HepG2 (cell line): Measurements from ENCODE around the gene PGK1. TPM values are rescaled to one million over a fixed set of nuclear protein-coding genes. Genes with fewer than 3 reads are reported as not detected.

Experiments
- CHD4 ChIP-seq: fragments of 200-600 bp; sonication (generic); IDR thresholded peaks from 2 replicates; pipeline ENCODE4 v1.7.0; 2017; ENCODE audit warnings: mild to moderate bottlenecking, low read length, borderline replicate concordance
- DR1 ChIP-seq: sonication (generic); formaldehyde crosslinking; IDR thresholded peaks from 2 replicates; pipeline ENCODE4 v1.8.0; 2021; ENCODE audit warnings: mild to moderate bottlenecking, missing genetic modification reagents, inconsistent platforms
- ELF4 ChIP-seq: sonication (generic); formaldehyde crosslinking; IDR thresholded peaks from 2 replicates; pipeline ENCODE4 v1.5.0; 2020; ENCODE audit warnings: missing genetic modification reagents, mild to moderate bottlenecking, moderate library complexity, borderline replicate concordance
- FOXJ3 ChIP-seq: sonication (generic); formaldehyde crosslinking; IDR thresholded peaks from 2 replicates; pipeline ENCODE4 v1.4.0; 2020; ENCODE audit warnings: missing genetic modification reagents, mild to moderate bottlenecking, borderline replicate concordance
- IKZF5 ChIP-seq: IDR thresholded peaks from 2 replicates; pipeline ENCODE4 v1.6.1; 2018; ENCODE audit warnings: missing genetic modification reagents, mild to moderate bottlenecking, missing compliant biosample characterization
- JDP2 ChIP-seq: sonication (generic); formaldehyde crosslinking; IDR thresholded peaks from 2 replicates; pipeline ENCODE4 v1.8.1; 2022; ENCODE audit warnings: missing genetic modification reagents, borderline replicate concordance
- KDM3A ChIP-seq: IDR thresholded peaks from 2 replicates; pipeline ENCODE4 v1.6.1; 2018; ENCODE audit warnings: low read depth, missing compliant biosample characterization
- MAX ChIP-seq: IDR thresholded peaks from 2 replicates; pipeline ENCODE4 v1.6.1; 2012; ENCODE audit warnings: inconsistent platforms
- NFYC ChIP-seq: IDR thresholded peaks from 2 replicates; pipeline ENCODE4 v1.6.1; 2016; ENCODE audit warnings: missing genetic modification reagents, missing compliant biosample characterization
- NONO ChIP-seq, 2 experiments: fragments of 450-650 bp in 1 of 2; sonication (generic) in 1 of 2; formaldehyde crosslinking in 1 of 2; IDR thresholded peaks in 1 of 2; conservative IDR thresholded peaks in 1 of 2; 2 replicates each; pipeline versions ENCODE4 v1.6.1 to v1.8.0; 2017 to 2022; ENCODE audit warnings: mild to moderate bottlenecking in 1 of 2, missing genetic modification reagents in 1 of 2, moderate library complexity in 1 of 2
- NR2F1 ChIP-seq, 2 experiments: fragments of 450-650 bp in 1 of 2; formaldehyde crosslinking in 1 of 2; IDR thresholded peaks; 2 replicates each; pipeline versions ENCODE4 v1.5.0 to v1.6.1; 2016 to 2020; ENCODE audit warnings: mild to moderate bottlenecking in 1 of 2, missing compliant biosample characterization in 1 of 2, missing genetic modification reagents in 1 of 2, moderate library complexity in 1 of 2
- PHF20 ChIP-seq: sonication (generic); formaldehyde crosslinking; IDR thresholded peaks from 2 replicates; pipeline ENCODE4 v1.5.0; 2020; ENCODE audit warnings: mild to moderate bottlenecking, missing genetic modification reagents
- PITX1 ChIP-seq: sonication (generic); formaldehyde crosslinking; IDR thresholded peaks from 2 replicates; pipeline ENCODE4 v1.5.1; 2020; ENCODE audit warnings: mild to moderate bottlenecking, missing genetic modification reagents
- RARA ChIP-seq: IDR thresholded peaks from 2 replicates; pipeline ENCODE4 v1.6.1; 2016; ENCODE audit warnings: missing genetic modification reagents, missing compliant biosample characterization
- RXRA ChIP-seq: sonication (generic); formaldehyde crosslinking; IDR thresholded peaks from 2 replicates; pipeline ENCODE4 v1.5.1; 2020; ENCODE audit warnings: missing genetic modification reagents
- SAFB2 ChIP-seq: sonication (generic); formaldehyde crosslinking; IDR thresholded peaks from 2 replicates; pipeline ENCODE4 v1.5.1; 2020; ENCODE audit warnings: missing genetic modification reagents, low read depth, mild to moderate bottlenecking, borderline replicate concordance
- SP5 ChIP-seq: IDR thresholded peaks from 2 replicates; pipeline ENCODE4 v1.6.1; 2016; ENCODE audit warnings: low read depth, borderline replicate concordance
- ZBTB38 ChIP-seq: sonication (generic); formaldehyde crosslinking; IDR thresholded peaks from 2 replicates; pipeline ENCODE4 v1.5.1; 2020; ENCODE audit warnings: mild to moderate bottlenecking, missing genetic modification reagents
- ZFP41 ChIP-seq: sonication (generic); formaldehyde crosslinking; IDR thresholded peaks from 2 replicates; pipeline ENCODE4 v1.4.0; 2020; ENCODE audit warnings: mild to moderate bottlenecking, missing genetic modification reagents, borderline replicate concordance
- ZNF230 ChIP-seq: sonication (generic); formaldehyde crosslinking; IDR thresholded peaks from 2 replicates; pipeline ENCODE4 v1.4.0; 2020; ENCODE audit warnings: mild to moderate bottlenecking, missing genetic modification reagents
- ZNF274 ChIP-seq: sonication (generic); formaldehyde crosslinking; IDR thresholded peaks from 2 replicates; pipeline ENCODE4 v1.5.1; 2020; ENCODE audit warnings: mild to moderate bottlenecking, missing genetic modification reagents
- ZNF546 ChIP-seq: sonication (generic); formaldehyde crosslinking; conservative IDR thresholded peaks from 2 replicates; pipeline ENCODE4 v1.8.1; 2023; ENCODE audit warnings: mild to moderate bottlenecking, missing genetic modification reagents
- ZNF629 ChIP-seq: sonication (generic); formaldehyde crosslinking; conservative IDR thresholded peaks from 2 replicates; pipeline ENCODE4 v1.5.0; 2020; ENCODE audit warnings: missing genetic modification reagents
- ZNF816 ChIP-seq: sonication (generic); formaldehyde crosslinking; IDR thresholded peaks from 2 replicates; pipeline ENCODE4 v1.8.0; 2022; ENCODE audit warnings: missing genetic modification reagents, mild to moderate bottlenecking, borderline replicate concordance
- polyA plus RNA-seq, 8 experiments: library from polyadenylated mRNA; depleted of rRNA in 3 of 8; stranded (reverse) in 7 of 8; unstranded in 1 of 8; fragments of >200 nt; fragmentation: Illumina TruSeq in 4 of 8; extraction: Trizol in 4 of 8; gene quantifications; 2 replicates each; pipeline versions ENCODE4 v1.2.1 to v1.2.3, GENCODE V29; 2011 to 2016; ENCODE audit warnings: low read depth in 4 of 8, missing spikeins in 1 of 8, mixed read lengths in 1 of 8; ENCODE audit not compliant: insufficient read depth in 1 of 8
- total RNA-seq, 5 experiments: library from RNA; depleted of rRNA; stranded (reverse); fragments of >200 nt; fragmentation: Illumina TruSeq; extraction: Trizol; gene quantifications; 2 replicates each; pipeline ENCODE4 v1.2.3, GENCODE V29; 2016; ENCODE audit warnings: low read depth in 1 of 5
- TF ChIP-seq, protein P1 (sequence below): sonication (generic); formaldehyde crosslinking; IDR thresholded peaks from 2 replicates; pipeline ENCODE4 v1.4.0; 2020; ENCODE audit warnings: low read depth, mild to moderate bottlenecking, missing genetic modification reagents
- TF ChIP-seq, protein P2 (sequence below): sonication (generic); formaldehyde crosslinking; IDR thresholded peaks from 2 replicates; pipeline ENCODE4 v1.8.1; 2023; ENCODE audit warnings: mild to moderate bottlenecking, missing genetic modification reagents, borderline replicate concordance

The PGK1 gene
- total and polyA plus RNA-seq, 2 of the 13 experiments (the other 11 are each of a cell fraction or from before 2014, with no cell fraction given): 325 to 1,274 TPM

- TF ChIP-seq DR1 (peak; percentile 55), FOXJ3 (CRISPR knock-in tag) (0 out of 2 replicates have a peak, but pooled peaks have one; percentile 21), NR2F1 (CRISPR knock-in tag; IDR thresholded peaks at IDR 0.05) (no peak), PITX1 (CRISPR knock-in tag) (peak; percentile 61; the same call in 1 of the 2 replicates), IKZF5 (CRISPR knock-in tag) (peak; percentile 73), ELF4 (CRISPR knock-in tag) (peak; percentile 88; the same call in 1 of the 2 replicates), JDP2 (CRISPR knock-in tag) (no peak), RARA (CRISPR knock-in tag) (peak; percentile 59), NONO (IDR thresholded peaks at IDR 0.05) (no peak), NONO (CRISPR knock-in tag; conservative IDR thresholded peaks at IDR 0.05) (peak; percentile 77), ZNF816 (CRISPR knock-in tag) (peak; percentile 46; the same call in 1 of the 2 replicates), CHD4 (no peak), PHF20 (CRISPR knock-in tag) (peak; percentile 68), SP5 (peak; percentile 98), ZNF629 (CRISPR knock-in tag) (peak; percentile 16; the same call in 1 of the 2 replicates), NFYC (CRISPR knock-in tag) (peak; percentile 94), RXRA (CRISPR knock-in tag) (peak; percentile 73), ZNF274 (CRISPR knock-in tag) (peak; percentile 58; the same call in 1 of the 2 replicates), ZNF546 (CRISPR knock-in tag) (no peak), SAFB2 (no peak; the same call in 1 of the 2 replicates), ZBTB38 (CRISPR knock-in tag) (peak; percentile 77; the same call in 1 of the 2 replicates), ZFP41 (CRISPR knock-in tag) (no peak), ZNF230 (CRISPR knock-in tag) (peak; percentile 86; the same call in 1 of the 2 replicates), MAX (peak; percentile 93), KDM3A (CRISPR knock-in tag) (no peak)
- TF ChIP-seq, protein P1, sequence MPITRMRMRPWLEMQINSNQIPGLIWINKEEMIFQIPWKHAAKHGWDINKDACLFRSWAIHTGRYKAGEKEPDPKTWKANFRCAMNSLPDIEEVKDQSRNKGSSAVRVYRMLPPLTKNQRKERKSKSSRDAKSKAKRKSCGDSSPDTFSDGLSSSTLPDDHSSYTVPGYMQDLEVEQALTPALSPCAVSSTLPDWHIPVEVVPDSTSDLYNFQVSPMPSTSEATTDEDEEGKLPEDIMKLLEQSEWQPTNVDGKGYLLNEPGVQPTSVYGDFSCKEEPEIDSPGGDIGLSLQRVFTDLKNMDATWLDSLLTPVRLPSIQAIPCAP (CRISPR knock-in tag): no peak
- TF ChIP-seq, protein P2, sequence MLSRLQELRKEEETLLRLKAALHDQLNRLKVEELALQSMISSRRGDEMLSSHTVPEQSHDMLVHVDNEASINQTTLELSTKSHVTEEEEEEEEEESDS (CRISPR knock-in tag): no peak
These were observed at the start of gene PGK1 (continued) for GRCh38 chrX:78103623-78104446.
